ENCODE measurements around the gene GMPR.
"Not testable (repeated sequence)": the region's sequence is repeated elsewhere in the genome, so short reads cannot be mapped to it uniquely, and the experiment has no call there.

GMPR gene

GRCh38 chr6:16222826-16223225, 15.6 kb upstream of the GMPR start:
- Histone ChIP-seq H3K27me3 (ENCODE audit: insufficient read depth, low read length) (no peaks in the 10 kb centered on the region), H2BK120ac (ENCODE audit: insufficient read depth, low read length, poor library complexity) (no peak overlapping the region), H3K36me3 (ENCODE audit: control insufficient read depth in 1 of 2, insufficient read depth in 2 of 2, low read length in 2 of 2) (no peaks in the 10 kb centered on the region), H4K8ac (ENCODE audit: low read depth, low read length) (no peak overlapping the region), H3K4me2 (ENCODE audit: low read length) (no peak overlapping the region), H3K23ac (ENCODE audit: low read length) (no peak overlapping the region), H4K12ac (ENCODE audit: low read depth, low read length) (no peak overlapping the region), H3K79me1 (ENCODE audit: low read length) (no peaks in the 10 kb centered on the region), H3K4me1 (ENCODE audit: control insufficient read depth in 1 of 2, insufficient read depth in 2 of 2, low read length in 2 of 2) (no peaks in the 10 kb centered on the region), H2BK5ac (ENCODE audit: low read depth, low read length, poor library complexity) (no peak overlapping the region), H3K9ac (ENCODE audit: low read length) (no peak overlapping the region), H3K79me2 (ENCODE audit: control insufficient read depth, insufficient read depth, low read length, poor library complexity) (no peaks in the 10 kb centered on the region), H3K27ac (ENCODE audit: low read depth, low read length) (no peak overlapping the region), H3K14ac (ENCODE audit: low read length) (no peak overlapping the region), H2AFZ (ENCODE audit: insufficient read depth, low read length, poor library complexity) (no peak overlapping the region), H3K4ac (ENCODE audit: low read depth, low read length) (no peak overlapping the region), H3K18ac (ENCODE audit: low read length) (no peak overlapping the region), H2BK12ac (ENCODE audit: low read length) (no peak overlapping the region), H3K9me3 (ENCODE audit: insufficient read depth, low read depth, low read length) (no peaks in the 10 kb centered on the region), H3K4me3 (ENCODE audit: low read depth, low read length) (no peak overlapping the region), H2AK5ac (ENCODE audit: low read length) (no peak overlapping the region), H4K91ac (ENCODE audit: low read depth, low read length) (no peak overlapping the region)
- no CpG with 5 or more reads among the region's 3 CpGs for WGBS (ENCODE audit: extremely low coverage, insufficient coverage, insufficient read length)
- DNase-seq: no peak

GRCh38 chr6:16223362-16223761, 15.0 kb upstream of the GMPR start:
- H3K79me1 ChIP-seq (ENCODE audit: low read length): no peaks in the 10 kb centered on the region
- no CpG with 5 or more reads among the region's 7 CpGs for WGBS (ENCODE audit: extremely low coverage, insufficient coverage, insufficient read length)
- H3K9ac ChIP-seq (ENCODE audit: low read length): no peak overlapping the region
- no peak overlapping the region for H3K18ac ChIP-seq (ENCODE audit: low read length)
- H3K9me3 ChIP-seq (ENCODE audit: insufficient read depth, low read depth, low read length): no peaks in the 10 kb centered on the region
- no peak overlapping the region for H3K27ac ChIP-seq (ENCODE audit: low read depth, low read length)
- no peak overlapping the region for H3K4me2 ChIP-seq (ENCODE audit: low read length)
- H4K12ac ChIP-seq (ENCODE audit: low read depth, low read length): no peak overlapping the region
- H3K4me3 ChIP-seq (ENCODE audit: low read depth, low read length): no peak overlapping the region
- no peak overlapping the region for H2BK12ac ChIP-seq (ENCODE audit: low read length)
- no peak overlapping the region for H4K8ac ChIP-seq (ENCODE audit: low read depth, low read length)
- H3K79me2 ChIP-seq (ENCODE audit: control insufficient read depth, insufficient read depth, low read length, poor library complexity): no peaks in the 10 kb centered on the region
- no peak overlapping the region for H3K14ac ChIP-seq (ENCODE audit: low read length)
- H2AFZ ChIP-seq (ENCODE audit: insufficient read depth, low read length, poor library complexity): no peak overlapping the region
- H2BK5ac ChIP-seq (ENCODE audit: low read depth, low read length, poor library complexity): no peak overlapping the region
- H3K36me3 ChIP-seq (ENCODE audit: control insufficient read depth in 1 of 2, insufficient read depth in 2 of 2, low read length in 2 of 2): no peaks in the 10 kb centered on the region
- no peak overlapping the region for H3K4ac ChIP-seq (ENCODE audit: low read depth, low read length)
- no peaks in the 10 kb centered on the region for H3K4me1 ChIP-seq (ENCODE audit: control insufficient read depth in 1 of 2, insufficient read depth in 2 of 2, low read length in 2 of 2)
- no peak overlapping the region for H2BK120ac ChIP-seq (ENCODE audit: insufficient read depth, low read length, poor library complexity)
- no peak overlapping the region for H2AK5ac ChIP-seq (ENCODE audit: low read length)
- no peak overlapping the region for H3K23ac ChIP-seq (ENCODE audit: low read length)
- H4K91ac ChIP-seq (ENCODE audit: low read depth, low read length): no peak overlapping the region
- DNase-seq: no peak
- no peaks in the 10 kb centered on the region for H3K27me3 ChIP-seq (ENCODE audit: insufficient read depth, low read length)

GRCh38 chr6:16224409-16224808, 14.0 kb upstream of the GMPR start:
- no peak overlapping the region for H2AK5ac ChIP-seq (ENCODE audit: low read length)
- no peaks in the 10 kb centered on the region for H3K27me3 ChIP-seq (ENCODE audit: insufficient read depth, low read length)
- H3K4me3 ChIP-seq (ENCODE audit: low read depth, low read length): no peak overlapping the region
- H2AFZ ChIP-seq (ENCODE audit: insufficient read depth, low read length, poor library complexity): no peak overlapping the region
- H2BK12ac ChIP-seq (ENCODE audit: low read length): no peak overlapping the region
- no peak overlapping the region for H4K8ac ChIP-seq (ENCODE audit: low read depth, low read length)
- H3K14ac ChIP-seq (ENCODE audit: low read length): no peak overlapping the region
- H3K79me2 ChIP-seq (ENCODE audit: control insufficient read depth, insufficient read depth, low read length, poor library complexity): no peaks in the 10 kb centered on the region
- no peak overlapping the region for H2BK120ac ChIP-seq (ENCODE audit: insufficient read depth, low read length, poor library complexity)
- H3K79me1 ChIP-seq (ENCODE audit: low read length): no peaks in the 10 kb centered on the region
- H3K18ac ChIP-seq (ENCODE audit: low read length): no peak overlapping the region
- H3K4me2 ChIP-seq (ENCODE audit: low read length): no peak overlapping the region
- no peak overlapping the region for H3K23ac ChIP-seq (ENCODE audit: low read length)
- H3K36me3 ChIP-seq (ENCODE audit: control insufficient read depth in 1 of 2, insufficient read depth in 2 of 2, low read length in 2 of 2): no peaks in the 10 kb centered on the region
- no peak overlapping the region for H4K91ac ChIP-seq (ENCODE audit: low read depth, low read length)
- no peak overlapping the region for H3K9ac ChIP-seq (ENCODE audit: low read length)
- H2BK5ac ChIP-seq (ENCODE audit: low read depth, low read length, poor library complexity): no peak overlapping the region
- no peak overlapping the region for H3K4ac ChIP-seq (ENCODE audit: low read depth, low read length)
- H4K12ac ChIP-seq (ENCODE audit: low read depth, low read length): no peak overlapping the region
- H3K27ac ChIP-seq (ENCODE audit: low read depth, low read length): no peak overlapping the region
- H3K4me1 ChIP-seq (ENCODE audit: control insufficient read depth in 1 of 2, insufficient read depth in 2 of 2, low read length in 2 of 2): peaks cover 0 to 3% of the 10 kb centered on the region in 2 experiments
- DNase-seq: no peak
- no CpG with 5 or more reads among the region's 8 CpGs for WGBS (ENCODE audit: extremely low coverage, insufficient coverage, insufficient read length)
- H3K9me3 ChIP-seq (ENCODE audit: insufficient read depth, low read depth, low read length): no peaks in the 10 kb centered on the region

- H3K4me1 ChIP-seq (ENCODE audit: control insufficient read depth in 1 of 2, insufficient read depth in 2 of 2, low read length in 2 of 2); H4K8ac ChIP-seq (ENCODE audit: low read depth, low read length); H3K36me3 ChIP-seq (ENCODE audit: control insufficient read depth in 1 of 2, insufficient read depth in 2 of 2, low read length in 2 of 2); H3K79me1 ChIP-seq (ENCODE audit: low read length); H2BK5ac ChIP-seq (ENCODE audit: low read depth, low read length, poor library complexity); H3K79me2 ChIP-seq (ENCODE audit: control insufficient read depth, insufficient read depth, low read length, poor library complexity); H3K9ac ChIP-seq (ENCODE audit: low read length); H2AFZ ChIP-seq (ENCODE audit: insufficient read depth, low read length, poor library complexity); DNase-seq; H3K18ac ChIP-seq (ENCODE audit: low read length); H2BK120ac ChIP-seq (ENCODE audit: insufficient read depth, low read length, poor library complexity); H3K9me3 ChIP-seq (ENCODE audit: insufficient read depth, low read depth, low read length); H3K4me3 ChIP-seq (ENCODE audit: low read depth, low read length); H2BK12ac ChIP-seq (ENCODE audit: low read length); H3K27ac ChIP-seq (ENCODE audit: low read depth, low read length); H3K27me3 ChIP-seq (ENCODE audit: insufficient read depth, low read length); H4K91ac ChIP-seq (ENCODE audit: low read depth, low read length); H3K4ac ChIP-seq (ENCODE audit: low read depth, low read length); H2AK5ac ChIP-seq (ENCODE audit: low read length); H3K23ac ChIP-seq (ENCODE audit: low read length); H4K12ac ChIP-seq (ENCODE audit: low read depth, low read length); H3K14ac ChIP-seq (ENCODE audit: low read length); H3K4me2 ChIP-seq (ENCODE audit: low read length): not testable (repeated sequence)
- no CpG with 5 or more reads among the region's 3 CpGs for WGBS (ENCODE audit: extremely low coverage, insufficient coverage, insufficient read length)
Measured at GRCh38 chr6:16225062-16225731, 13.2 kb upstream of the GMPR start.

All from trophoblast cell (in vitro differentiated cells and primary cell).